Smooth muscle cell (in vitro differentiated cells): ENCODE measurements around the gene SIK2. TPM values are rescaled to one million over a fixed set of nuclear protein-coding genes. Genes with fewer than 3 reads are reported as not detected.

Source experiments
- DNase-seq: peaks from one replicate; lab custom pipeline; 2025; ENCODE audit not compliant: unreplicated experiment; lab: John Stamatoyannopoulos, UW
- H2AFZ ChIP-seq: fragments of 200-600 bp; sonication (generic); 2 replicates; pipeline ENCODE4 v1.6.0; 2016; ENCODE audit warnings: antibody characterized with exemption, low read depth, mild to moderate bottlenecking
- H3F3A ChIP-seq: fragments of 200-600 bp; sonication (generic); 2 replicates; pipeline ENCODE4 v1.6.0; 2017; ENCODE audit warnings: antibody characterized with exemption, low read depth
- H3K27ac ChIP-seq: fragments of 200-600 bp; sonication (generic); 2 replicates; pipeline ENCODE4 v1.5.1; 2016; ENCODE audit warnings: low read depth, mild to moderate bottlenecking
- H3K27me3 ChIP-seq: fragments of 200-600 bp; sonication (generic); 2 replicates; pipeline ENCODE4 v1.6.1; 2016; ENCODE audit warnings: low read depth, mild to moderate bottlenecking
- H3K36me3 ChIP-seq: fragments of 200-600 bp; sonication (generic); 2 replicates; pipeline ENCODE4 v1.5.1; 2016; ENCODE audit warnings: low read depth
- H3K4me1 ChIP-seq: fragments of 200-600 bp; sonication (generic); 2 replicates; pipeline ENCODE4 v1.5.1; 2016; ENCODE audit warnings: low read depth
- H3K4me2 ChIP-seq: fragments of 200-600 bp; sonication (generic); 2 replicates; pipeline ENCODE4 v1.6.0; 2016; ENCODE audit warnings: mild to moderate bottlenecking
- H3K4me3 ChIP-seq: fragments of 200-600 bp; sonication (generic); 2 replicates; pipeline ENCODE4 v1.5.1; 2016; ENCODE audit warnings: mild to moderate bottlenecking
- H3K79me2 ChIP-seq: fragments of 200-600 bp; sonication (generic); 2 replicates; pipeline ENCODE4 v1.6.0; 2016; ENCODE audit warnings: low read depth, mild to moderate bottlenecking
- H3K9ac ChIP-seq: fragments of 200-600 bp; sonication (generic); 2 replicates; pipeline ENCODE4 v1.6.0; 2016; ENCODE audit warnings: low read depth
- H3K9me3 ChIP-seq: fragments of 200-600 bp; sonication (generic); replicated peaks from 2 replicates; pipeline ENCODE4 v1.5.1; 2016; ENCODE audit warnings: low read depth
- H4K20me1 ChIP-seq: fragments of 200-600 bp; sonication (generic); 2 replicates; pipeline ENCODE4 v1.6.0; 2016; ENCODE audit warnings: low read depth
- WGBS: methylation state at CpG from one replicate; pipeline ENCODE4 v1.1.7; 2016; ENCODE audit warnings: low lambda C conversion rate; 5-methylcytosine and 5-hydroxymethylcytosine counted together
- polyA plus RNA-seq: library from polyadenylated mRNA; unstranded; fragments of >200 nt; fragmentation: Nextera tagmentation; extraction: Ambion mirVana; gene quantifications from 2 replicates; pipeline ENCODE4 v1.2.1, GENCODE V29; 2016
- total RNA-seq: library from RNA; depleted of rRNA; stranded (reverse); fragments of >200 nt; gene quantifications from 2 replicates; pipeline ENCODE4 v1.2.3, GENCODE V29; 2014
- TF ChIP-seq, protein P1 (sequence below): fragments of 200-600 bp; sonication (generic); IDR thresholded peaks from 2 replicates; pipeline ENCODE4 v1.5.1; 2017; ENCODE audit warnings: borderline replicate concordance, mild to moderate bottlenecking, antibody characterized with exemption; ENCODE audit not compliant: insufficient read depth, poor library complexity, severe bottlenecking

SIK2 gene
- total and polyA plus RNA-seq, 2 experiments from 2014 or later = 1.9 to 14.1 TPM

DNA sequence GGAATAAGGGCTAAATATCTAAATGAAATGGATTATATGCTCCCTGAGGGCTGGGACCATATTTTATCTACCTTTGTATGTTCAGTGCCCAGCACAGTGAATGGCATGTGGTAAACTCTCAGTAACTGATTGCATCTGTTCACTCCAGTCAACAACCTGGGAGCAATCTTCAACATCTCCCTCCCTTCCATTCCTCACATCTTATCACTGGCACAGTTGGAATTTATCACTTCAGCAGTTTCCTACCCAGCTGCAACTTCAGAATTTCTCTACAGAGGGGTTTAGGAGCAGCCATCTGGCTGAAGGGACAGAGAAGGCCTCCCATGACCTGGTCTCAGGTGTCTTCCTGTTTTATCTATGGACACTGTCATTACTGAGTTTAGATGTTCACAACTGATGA, 9.8 kb upstream of the SIK2 start:
- H3K79me2 ChIP-seq = no peaks in the 10 kb centered on the region
- no peak overlapping the region for H3K4me3 ChIP-seq
- H3K27ac ChIP-seq = no peak overlapping the region
- no peaks in the 10 kb centered on the region for H3K36me3 ChIP-seq
- TF ChIP-seq, protein P1, sequence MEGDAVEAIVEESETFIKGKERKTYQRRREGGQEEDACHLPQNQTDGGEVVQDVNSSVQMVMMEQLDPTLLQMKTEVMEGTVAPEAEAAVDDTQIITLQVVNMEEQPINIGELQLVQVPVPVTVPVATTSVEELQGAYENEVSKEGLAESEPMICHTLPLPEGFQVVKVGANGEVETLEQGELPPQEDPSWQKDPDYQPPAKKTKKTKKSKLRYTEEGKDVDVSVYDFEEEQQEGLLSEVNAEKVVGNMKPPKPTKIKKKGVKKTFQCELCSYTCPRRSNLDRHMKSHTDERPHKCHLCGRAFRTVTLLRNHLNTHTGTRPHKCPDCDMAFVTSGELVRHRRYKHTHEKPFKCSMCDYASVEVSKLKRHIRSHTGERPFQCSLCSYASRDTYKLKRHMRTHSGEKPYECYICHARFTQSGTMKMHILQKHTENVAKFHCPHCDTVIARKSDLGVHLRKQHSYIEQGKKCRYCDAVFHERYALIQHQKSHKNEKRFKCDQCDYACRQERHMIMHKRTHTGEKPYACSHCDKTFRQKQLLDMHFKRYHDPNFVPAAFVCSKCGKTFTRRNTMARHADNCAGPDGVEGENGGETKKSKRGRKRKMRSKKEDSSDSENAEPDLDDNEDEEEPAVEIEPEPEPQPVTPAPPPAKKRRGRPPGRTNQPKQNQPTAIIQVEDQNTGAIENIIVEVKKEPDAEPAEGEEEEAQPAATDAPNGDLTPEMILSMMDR = no peak
- H3K4me2 ChIP-seq = no peak overlapping the region
- H2AFZ ChIP-seq = no peak overlapping the region
- DNase-seq = no peak
- no peaks in the 10 kb centered on the region for H3K9me3 ChIP-seq
- no peaks in the 10 kb centered on the region for H3K27me3 ChIP-seq
- no peaks in the 10 kb centered on the region for H4K20me1 ChIP-seq
- H3K9ac ChIP-seq = no peak overlapping the region
- peaks cover 2% of the 10 kb centered on the region for H3K4me1 ChIP-seq
- no peaks in the 10 kb centered on the region for H3F3A ChIP-seq

- WGBS = 94% methylated on average over 1 of the region's 1 CpG
- no peaks in the 10 kb centered on the region for H3F3A ChIP-seq
- no peak for DNase-seq
These were observed 5.9 kb upstream of the SIK2 start for GRCh38 chr11:111596319-111596718.

GRCh38 chr11:111598148-111598547, 4.1 kb upstream of the SIK2 start:
- peaks cover 6% of the 10 kb centered on the region for H3K79me2 ChIP-seq
- no peaks in the 10 kb centered on the region for H3K27me3 ChIP-seq
- peak overlapping the region; percentile 5 for H3K27ac ChIP-seq
- no peak overlapping the region for H3K9ac ChIP-seq
- no peak overlapping the region for H3K4me3 ChIP-seq
- H2AFZ ChIP-seq = peak overlapping the region; percentile 46
- no peaks in the 10 kb centered on the region for H3K9me3 ChIP-seq
- TF ChIP-seq, protein P1 = no peak
- peak overlapping the region; percentile 62 for H3K4me2 ChIP-seq
- DNase-seq = no peak
- 21% methylated on average over 1 of the region's 1 CpG for WGBS
- H3F3A ChIP-seq = no peaks in the 10 kb centered on the region
- no peaks in the 10 kb centered on the region for H3K36me3 ChIP-seq
- H3K4me1 ChIP-seq = peaks cover 10% of the 10 kb centered on the region
- H4K20me1 ChIP-seq = peaks cover 1% of the 10 kb centered on the region

More at GRCh38 chr11:111596319-111596718, 5.9 kb upstream of the SIK2 start:
- Histone ChIP-seq H3K36me3 (no peaks in the 10 kb centered on the region), H3K79me2 (no peaks in the 10 kb centered on the region), H3K4me3 (no peak overlapping the region), H3K9me3 (no peaks in the 10 kb centered on the region), H3K4me2 (no peak overlapping the region), H3K9ac (no peak overlapping the region), H2AFZ (no peak overlapping the region), H3K27ac (no peak overlapping the region), H3K27me3 (no peaks in the 10 kb centered on the region), H3K4me1 (peaks cover 6% of the 10 kb centered on the region), H4K20me1 (no peaks in the 10 kb centered on the region)
- TF ChIP-seq, protein P1 = no peak

DNA sequence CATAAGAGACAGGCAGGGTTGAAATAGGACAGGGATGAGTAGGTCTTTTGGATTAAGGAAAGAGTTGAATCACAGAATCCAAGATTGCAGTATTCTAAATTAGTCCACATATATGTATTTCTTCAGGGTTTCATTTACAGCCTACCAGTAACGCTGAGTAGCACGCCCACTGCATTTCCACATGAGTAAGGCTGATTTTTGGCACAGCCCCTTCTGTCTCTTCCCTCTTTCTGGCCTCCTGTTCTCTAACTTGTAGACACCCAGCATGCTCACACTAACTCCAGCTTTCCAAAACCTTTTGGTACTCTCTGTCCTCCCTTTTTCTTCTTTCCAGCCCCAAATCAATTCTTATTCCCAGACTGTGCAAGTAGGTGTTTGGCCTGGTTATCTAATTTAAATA, 3.7 kb upstream of the SIK2 start:
- no peaks in the 10 kb centered on the region for H3K27me3 ChIP-seq
- TF ChIP-seq, protein P1 = no peak
- peaks cover 6% of the 10 kb centered on the region for H4K20me1 ChIP-seq
- peak overlapping the region; percentile 5 for H3K27ac ChIP-seq
- H3K4me1 ChIP-seq = peaks cover 10% of the 10 kb centered on the region
- H3K4me2 ChIP-seq = peak overlapping the region; percentile 62
- peak overlapping the region; percentile 46 for H2AFZ ChIP-seq
- no peaks in the 10 kb centered on the region for H3K36me3 ChIP-seq
- peaks cover 10% of the 10 kb centered on the region for H3K79me2 ChIP-seq
- no peak overlapping the region for H3K4me3 ChIP-seq
- H3K9ac ChIP-seq = no peak overlapping the region
- DNase-seq = no peak
- no peaks in the 10 kb centered on the region for H3F3A ChIP-seq
- H3K9me3 ChIP-seq = no peaks in the 10 kb centered on the region
- WGBS = 39% methylated on average over 2 of the region's 2 CpGs
